Heart right ventricle (tissue), 16 donors: Measurements from ENCODE around the gene HRG. TPM values are rescaled to one million over a fixed set of nuclear protein-coding genes. Genes with fewer than 3 reads are reported as not detected.

Experiments
- ATAC-seq, 8 donors: fragments of 200-7000 bp; cut with Tn5 transposase; one replicate each; pipeline ENCODE4 v1.9.1; 2020; ENCODE audit warnings: mild to moderate bottlenecking in 8 of 8, moderate library complexity in 8 of 8, moderate number of reproducible peaks in 1 of 8
- DNase-seq, 2 donors: peaks; one replicate each; pipeline ENCODE4 v3.0.0-alpha.2; 2020
- H3K27ac ChIP-seq, 10 donors: fragments of 200-600 bp; sonication (generic) in 2 of 10; one replicate each; pipeline versions ENCODE4 v1.5.0 to v1.8.0; 2020 to 2022; ENCODE audit warnings: mild to moderate bottlenecking in 3 of 10
- H3K27me3 ChIP-seq, 7 donors: fragments of 200-600 bp; one replicate each; pipeline ENCODE4 v1.8.0; 2021 to 2022; ENCODE audit warnings: mild to moderate bottlenecking in 2 of 7
- H3K36me3 ChIP-seq, 9 donors: fragments of 200-600 bp; sonication (generic) in 1 of 9; one replicate each; pipeline versions ENCODE4 v1.5.0 to v1.8.0; 2020 to 2022; ENCODE audit warnings: mild to moderate bottlenecking in 2 of 9
- H3K4me1 ChIP-seq, 9 donors: fragments of 200-600 bp; sonication (generic) in 1 of 9; one replicate each; pipeline versions ENCODE4 v1.5.0 to v1.8.0; 2020 to 2022; ENCODE audit warnings: mild to moderate bottlenecking in 4 of 9
- H3K4me3 ChIP-seq, 10 donors: fragments of 200-600 bp; sonication (generic) in 2 of 10; one replicate each; pipeline versions ENCODE4 v1.5.0 to v1.8.0; 2020 to 2022; ENCODE audit warnings: mild to moderate bottlenecking in 7 of 10, moderate library complexity in 2 of 10
- H3K9me3 ChIP-seq, 11 donors: fragments of 200-600 bp in 10 of 11; sonication (generic) in 2 of 11; one replicate each; pipeline versions ENCODE4 v1.5.0 to v1.8.0; 2013 to 2022; ENCODE audit warnings: mild to moderate bottlenecking in 2 of 11, control low read depth in 1 of 11, moderate library complexity in 1 of 11
- CTCF ChIP-seq, 9 donors: fragments of 200-600 bp; sonication (generic) in 2 of 9; IDR thresholded peaks; one replicate each; pipeline versions ENCODE4 v1.5.0 to v1.8.0; 2021 to 2022; ENCODE audit warnings: antibody characterized with exemption in 9 of 9, mild to moderate bottlenecking in 5 of 9, moderate library complexity in 1 of 9
- WGBS, 2 donors: extraction: QIAGEN DNeasy Blood & Tissue Kit; methylation state at CpG; one replicate each; pipeline ENCODE4 v1.1.7; 2013; ENCODE audit warnings: inconsistent platforms in 1 of 2; 5-methylcytosine and 5-hydroxymethylcytosine counted together
- intact Hi-C, 10 donors: fragments of 100-400 bp; cut with DNase I; formaldehyde crosslinking; loops; one replicate each; pipeline versions ENCODE4 v1.11.1 to v1.14.2; 2022
- polyA plus RNA-seq, 2 donors: library from polyadenylated mRNA; stranded (reverse); fragments of 200-250 nt; gene quantifications; one replicate each; pipeline ENCODE4 v1.2.3, GENCODE V29; 2013
- total RNA-seq, 10 donors: library from RNA; stranded (reverse); fragmentation: NEBNext Ultra II Directional in 3 of 10; extraction: Animal tissue kit (Norgen Biotek cat#: 25700) in 3 of 10; gene quantifications; one replicate each; pipeline versions ENCODE4 v1.2.1 to v1.2.4, GENCODE V29; 2021 to 2023
- donor health status: Arrhythmogenic right ventricular cardiomyopathy.
- donor health status: ischemic (EF 13 %, LVEDD 7.1; RV severe dilation, severe dysfunction).
- donor health status: healthy with polysubstance abuse.
- donor health status: DM: no; HTN: yes; CAD: no.
- donor health status: DM: no; HTN: no; CAD: no.
- donor health status: ischemic (EF 25% LVEDD 6.9; RV normal size, moderate dysfunction).
- donor health status: ischemic (EF 25% LVEDD 5.7; RV mildly dilated, moderate dysfunction).
- donor health status: healthy.
- donor health status: DM: yes; HTN: yes; CAD: no.
- donor health status: Ischemic cardiomyopathy.
- donor health status: ischemic (EF 35%, LVEDD 5.7; RV mildly dilated, moderate dysfunction).
- donor health status: nonischemic (EF 11% LVEDD 7.7; RV severe dilation, severe dysfunction).
- donor health status: DM: yes; HTN: yes; CAD: no.
- donor health status: PGD.
- donor health status: ischemic (EF 29% LVEDD 5.4; RV normal size, mild dysfunction).
- donor health status: nonischemic (EF 23%, LVEDD 6.1; RV moderate dilation, normal function).

Gene HRG
- total and polyA plus RNA-seq, 12 donors: 0.20 TPM; not detected in 11

- no peaks in the 10 kb centered on the region for H3K36me3 ChIP-seq
- DNase-seq: no peak
- WGBS, 2 donors: 88 to 92% methylated on average over 5 of the region's 5 CpGs
- no peak overlapping the region for H3K4me3 ChIP-seq
- no peaks in the 10 kb centered on the region for H3K9me3 ChIP-seq
- ATAC-seq: no peak
- no peak for TF ChIP-seq CTCF (IDR thresholded peaks at IDR 0.05)
- H3K4me1 ChIP-seq: peaks cover 0 to 11% (median 6%) of the 10 kb centered on the region in 9 donors
- intact Hi-C loops: loop anchor here in 7 of 10 donors (5.0 to 10.0 kb wide), 8 partner anchors 125 to 642 kb away; no protein-coding TSS in a partner anchor
- peaks cover 0 to 31% (median 15%) of the 10 kb centered on the region in 7 donors for H3K27me3 ChIP-seq
- no peak overlapping the region for H3K27ac ChIP-seq
Measured at GRCh38 chr3:186619787-186620212, 46.0 kb upstream of the HRG start.

- Histone ChIP-seq H3K36me3 (no peaks in the 10 kb centered on the region), H3K4me1 (peaks cover 0 to 11% (median 6%) of the 10 kb centered on the region in 9 donors), H3K9me3 (no peaks in the 10 kb centered on the region), H3K27ac (no peak overlapping the region), H3K4me3 (no peak overlapping the region), H3K27me3 (peaks cover 0 to 28% (median 15%) of the 10 kb centered on the region in 7 donors)
- DNase-seq: no peak
- intact Hi-C loops: loop anchor here in 1 of 10 donors (10.0 kb wide), 1 partner anchor 124 kb away; no protein-coding TSS in a partner anchor
- 87 to 89% methylated on average over 17 of the region's 17 CpGs for whole genome bisulfite sequencing, 2 donors
- ATAC-seq: no peak
- TF ChIP-seq CTCF (IDR thresholded peaks at IDR 0.05): no peak
Measured at GRCh38 chr3:186620213-186621092, 45.4 kb upstream of the HRG start.

- intact Hi-C loops: loop anchor here in 1 of 10 donors (10.0 kb wide), 1 partner anchor 123 kb away; no protein-coding TSS in a partner anchor
- TF ChIP-seq CTCF (IDR thresholded peaks at IDR 0.05): no peak
- ATAC-seq (no peak), DNase-seq (no peak)
- no peak overlapping the region for H3K27ac ChIP-seq
- H3K9me3 ChIP-seq: no peaks in the 10 kb centered on the region
- WGBS, 2 donors: 73 to 77% methylated on average over 7 of the region's 7 CpGs
- H3K4me3 ChIP-seq: no peak overlapping the region
- H3K4me1 ChIP-seq: peaks cover 0 to 6% (median 4%) of the 10 kb centered on the region in 9 donors
- H3K36me3 ChIP-seq: no peaks in the 10 kb centered on the region
- peaks cover 0 to 19% (median 13%) of the 10 kb centered on the region in 7 donors for H3K27me3 ChIP-seq
Measured at GRCh38 chr3:186621894-186622650, 43.7 kb upstream of the HRG start.

- WGBS, 2 donors: 34 to 54% methylated on average over 2 of the region's 2 CpGs
- Histone ChIP-seq H3K4me1 (no peaks in the 10 kb centered on the region), H3K4me3 (no peak overlapping the region), H3K9me3 (no peaks in the 10 kb centered on the region), H3K27me3 (peaks cover 0 to 12% (median 9%) of the 10 kb centered on the region in 7 donors), H3K36me3 (no peaks in the 10 kb centered on the region), H3K27ac (no peak overlapping the region)
- DNase-seq (no peak), ATAC-seq (no peak)
- TF ChIP-seq CTCF (IDR thresholded peaks at IDR 0.05): no peak
- intact Hi-C loops: loop anchor here in 1 of 10 donors (10.0 kb wide), 1 partner anchor 122 kb away; no protein-coding TSS in a partner anchor
Measured at GRCh38 chr3:186622651-186623310, 43.0 kb upstream of the HRG start.
